ENCODE measurements around the gene IL1B.

The IL1B gene

DNA sequence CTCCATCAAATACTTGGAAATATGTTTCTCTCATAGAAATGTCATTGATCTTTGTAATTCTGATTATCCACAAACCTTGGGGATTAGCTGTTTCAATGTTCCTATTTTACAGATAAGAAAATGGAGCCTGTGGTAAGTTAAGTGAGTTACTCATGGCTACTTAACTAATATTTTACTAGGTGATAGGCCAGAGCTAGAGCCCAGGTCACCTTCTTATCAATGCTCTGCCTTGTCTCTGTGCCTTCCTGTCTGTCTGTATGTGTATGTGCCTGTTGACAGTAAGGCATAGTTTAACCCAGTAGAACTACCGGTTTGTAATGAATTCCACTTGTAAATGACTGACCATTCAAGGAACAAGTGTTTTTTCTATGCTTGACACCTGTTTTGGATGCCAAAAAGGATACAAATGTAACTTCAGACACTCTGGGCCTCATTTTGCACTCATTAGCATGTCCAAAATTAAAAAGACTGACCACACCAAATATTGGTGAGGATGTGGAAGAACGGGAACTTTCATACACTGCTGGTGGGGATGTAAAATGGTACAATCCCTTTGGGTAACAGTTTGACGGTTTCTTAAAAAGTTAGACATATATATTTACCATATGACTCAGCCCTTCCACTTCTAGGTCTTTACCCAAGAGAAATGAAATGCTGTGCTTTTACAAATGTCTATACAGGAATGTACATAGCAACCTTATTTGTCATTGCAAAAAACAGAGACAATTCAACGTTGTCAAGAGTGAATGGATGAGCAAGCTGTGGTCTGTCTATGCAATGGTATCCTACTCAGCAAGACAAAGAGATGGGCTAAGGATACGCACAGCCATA is 32.7 kb downstream of the IL1B start:
- DNase-seq, result no peak

DNA sequence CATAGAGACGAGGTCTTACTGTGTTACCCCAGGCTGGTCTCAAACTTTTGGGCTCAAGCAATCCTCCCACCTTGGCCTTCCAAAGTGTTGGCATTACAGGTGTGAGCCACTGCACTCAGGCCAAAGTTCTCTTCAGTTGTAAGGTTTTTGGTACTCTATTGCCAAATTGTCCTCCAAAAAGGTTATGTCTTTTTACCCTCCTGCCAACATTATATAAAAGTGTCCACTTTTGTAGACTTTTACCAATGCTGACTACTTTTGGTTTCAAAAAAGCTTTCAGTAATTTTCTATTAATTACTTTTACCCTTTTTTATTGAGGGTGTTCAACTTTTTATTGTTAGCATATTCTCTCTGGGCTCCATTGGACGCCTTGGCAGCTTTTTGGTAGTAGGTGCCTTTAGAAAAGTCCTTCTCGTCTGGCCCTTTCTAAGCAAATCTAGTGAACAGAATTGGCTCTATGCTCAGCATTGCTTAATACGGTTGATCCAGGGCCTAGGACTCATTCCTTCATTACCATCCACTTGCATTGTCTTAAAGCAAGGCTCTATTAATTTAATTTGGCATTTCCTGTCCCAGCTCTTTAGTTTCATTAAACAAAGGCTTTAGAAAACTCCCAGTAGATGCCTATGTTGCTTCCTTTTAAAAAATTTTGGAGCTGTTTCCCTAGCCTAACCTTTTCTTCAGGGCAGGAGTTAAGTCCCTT is 35.5 kb downstream of the IL1B start:
- DNase-seq, result no peak

DNA sequence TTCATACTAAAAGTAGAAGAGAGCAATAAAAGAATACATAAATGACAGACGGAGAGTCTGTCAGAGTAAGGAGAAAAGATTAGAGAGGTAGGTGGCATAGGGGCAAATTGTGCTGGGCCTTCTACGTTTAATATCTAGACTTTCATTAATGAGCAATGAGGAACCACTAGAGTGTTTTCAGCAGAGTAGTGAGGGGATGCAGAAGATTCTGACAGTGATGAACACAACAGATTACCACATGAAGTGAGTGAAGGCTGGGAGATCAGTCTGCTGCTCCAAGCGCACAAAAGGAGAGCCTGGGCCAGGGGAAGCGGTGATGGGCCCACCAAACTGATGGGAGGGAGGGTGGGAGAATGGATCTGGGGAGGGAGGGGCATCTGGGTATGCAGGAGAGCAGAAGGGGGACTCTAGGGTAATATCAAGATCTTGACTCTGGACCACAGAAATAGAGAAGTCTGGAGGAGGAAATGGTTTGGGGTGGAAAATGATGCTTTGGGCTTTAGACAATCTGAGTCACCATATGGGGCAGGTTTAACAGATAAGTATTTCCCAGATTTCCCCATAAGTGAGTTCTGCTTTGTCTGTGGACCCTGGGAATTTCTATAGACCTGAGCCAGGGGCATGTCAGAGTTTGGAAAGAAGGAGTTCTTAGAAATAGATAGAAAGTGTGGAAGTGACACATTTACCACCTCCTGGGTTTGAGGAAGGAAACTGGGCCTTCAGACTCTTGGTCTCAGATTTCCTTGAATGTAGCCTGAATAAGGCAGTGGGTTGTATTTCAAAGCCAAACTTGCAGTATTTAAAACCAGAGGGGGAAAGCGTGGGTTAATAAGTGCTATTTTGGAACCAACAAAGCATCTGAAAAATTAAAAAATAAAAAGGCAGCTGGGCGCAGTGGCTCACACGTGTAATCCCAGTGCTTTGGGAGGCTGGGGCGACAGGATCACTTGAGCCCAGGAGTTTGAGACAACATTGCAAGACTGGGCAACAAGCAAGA is 37.3 kb downstream of the IL1B start:
- no peak for DNase-seq

DNA sequence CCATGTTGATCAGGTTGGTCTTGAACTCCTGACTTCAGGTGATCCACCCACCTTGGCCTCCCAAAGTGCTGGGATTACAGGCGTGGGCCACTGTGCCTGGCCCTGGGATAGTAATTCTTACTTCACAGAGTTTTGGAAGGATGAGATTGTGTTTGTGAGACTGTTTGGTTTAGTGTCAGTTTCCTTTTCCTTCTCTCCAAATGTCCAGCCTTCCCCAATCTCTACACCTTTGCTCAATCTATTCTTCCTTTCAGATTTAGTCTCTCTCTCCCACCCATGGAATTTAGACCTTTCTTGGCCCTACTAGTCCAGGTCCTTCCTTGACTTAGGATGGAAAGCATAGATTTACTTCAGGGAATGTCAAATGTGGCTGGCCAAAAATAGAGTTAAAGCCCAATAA is 40.1 kb downstream of the IL1B start:
- DNase-seq, result no peak

DNA sequence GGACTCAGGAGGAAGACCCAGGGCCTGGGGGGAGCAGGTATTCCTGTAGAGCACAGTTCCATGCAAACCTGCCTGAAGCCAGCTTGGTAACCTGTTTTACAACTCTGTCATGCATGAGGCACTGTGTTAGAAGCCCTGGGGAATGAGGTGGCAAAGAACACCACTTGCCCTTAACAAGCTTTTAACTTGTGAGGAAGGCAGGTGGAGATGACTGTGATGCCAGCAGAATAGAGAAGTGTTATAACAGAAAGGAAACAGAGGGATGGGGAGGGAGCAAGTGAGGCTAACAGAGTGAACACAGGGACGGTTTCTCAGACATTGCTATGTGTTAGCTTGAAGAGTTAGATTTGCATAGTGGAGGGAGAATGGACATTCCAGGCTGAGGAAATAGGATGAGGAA is 40.8 kb downstream of the IL1B start:
- DNase-seq, result no peak

DNA sequence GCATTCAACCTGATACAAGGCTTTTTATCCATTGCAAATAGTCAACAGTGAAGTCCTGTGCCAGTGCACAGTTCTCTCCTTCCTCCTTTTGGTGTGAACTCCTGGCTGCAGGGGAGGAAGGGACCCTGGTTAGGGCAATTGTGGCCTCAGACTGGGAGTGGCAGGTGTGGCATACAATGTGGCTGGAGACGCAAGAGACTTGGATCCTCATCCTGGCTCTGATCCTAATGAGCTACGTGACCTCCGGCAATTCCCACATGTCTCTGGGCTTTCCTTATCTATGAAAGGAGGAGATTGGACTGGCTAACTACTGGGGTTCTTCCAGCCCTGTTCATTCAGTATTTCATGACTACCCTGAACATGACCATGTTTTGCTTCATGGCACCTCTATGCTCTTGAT is 41.7 kb downstream of the IL1B start:
- no peak for DNase-seq

DNA sequence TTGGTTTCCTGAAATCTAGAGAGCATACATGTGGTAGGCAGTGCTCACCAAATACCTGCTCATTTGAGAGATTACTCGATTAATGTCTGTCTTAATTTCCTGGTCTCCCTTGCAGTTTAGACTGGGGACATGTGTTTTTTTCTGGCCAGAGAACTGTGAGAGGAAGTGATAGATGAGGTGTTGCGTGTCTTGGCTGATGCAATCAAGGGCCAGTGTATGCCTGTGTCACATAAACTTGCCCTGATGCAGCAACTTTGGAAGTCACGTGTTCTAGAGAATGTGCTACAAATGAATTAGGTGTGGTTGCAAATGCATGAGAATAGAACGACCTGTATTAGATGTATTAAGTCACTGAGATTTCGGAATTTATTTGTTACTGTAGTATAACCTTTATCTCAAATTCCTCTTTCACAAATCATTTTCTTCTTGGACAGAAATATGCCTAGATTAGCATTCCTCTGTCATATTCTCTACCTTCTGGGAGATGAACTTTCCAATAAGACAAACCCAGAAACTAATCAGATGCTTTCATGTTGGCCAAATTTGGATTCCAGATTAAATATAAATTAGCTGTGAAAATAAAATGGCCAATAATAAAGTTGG is 42.3 kb downstream of the IL1B start:
- DNase-seq, result no peak

DNA sequence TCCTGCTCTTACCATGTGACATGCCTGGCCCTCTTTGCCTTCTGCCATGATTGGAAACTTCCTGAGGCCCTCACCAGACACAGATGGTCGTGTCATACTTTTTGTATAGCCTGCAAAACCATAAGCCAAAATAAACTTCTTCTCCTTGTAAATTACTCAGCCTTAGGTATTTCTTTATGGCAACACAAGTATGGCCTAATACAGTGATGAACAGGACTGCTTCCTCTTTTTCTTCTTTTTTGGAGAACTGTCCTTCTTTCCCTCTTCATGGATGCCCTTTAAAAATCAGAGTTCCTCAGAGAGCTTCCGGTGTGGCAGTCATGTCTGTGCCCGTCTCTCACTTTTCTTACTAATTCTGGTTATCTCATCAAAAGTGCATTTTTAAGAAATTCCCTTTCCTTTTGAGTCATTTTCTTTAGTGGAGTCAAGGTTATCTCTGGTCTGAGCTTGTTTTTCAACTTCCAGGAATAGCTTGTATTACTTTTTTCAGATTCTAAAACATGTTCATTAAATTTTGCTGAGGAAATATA is 43.1 kb downstream of the IL1B start:
- DNase-seq, result no peak

DNA sequence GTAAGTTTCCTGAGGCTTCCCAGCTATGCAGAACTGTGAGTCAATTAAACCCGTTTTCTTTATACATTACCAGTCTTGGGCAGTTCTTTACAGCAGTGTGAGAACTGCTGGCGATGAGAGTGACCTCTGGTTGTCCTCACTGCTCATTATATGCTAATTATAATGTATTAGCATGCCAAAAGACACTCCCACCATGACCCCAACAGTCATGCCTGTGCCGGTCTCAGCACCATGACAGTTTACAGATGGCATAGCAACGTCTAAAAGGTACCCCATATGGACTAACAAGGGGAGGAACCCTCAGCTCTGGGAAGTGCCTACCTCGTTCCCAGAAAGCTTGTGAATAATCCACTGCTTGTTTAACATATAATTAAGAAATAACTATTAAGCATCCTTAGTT is 44.2 kb downstream of the IL1B start:
- no peak for DNase-seq

DNA sequence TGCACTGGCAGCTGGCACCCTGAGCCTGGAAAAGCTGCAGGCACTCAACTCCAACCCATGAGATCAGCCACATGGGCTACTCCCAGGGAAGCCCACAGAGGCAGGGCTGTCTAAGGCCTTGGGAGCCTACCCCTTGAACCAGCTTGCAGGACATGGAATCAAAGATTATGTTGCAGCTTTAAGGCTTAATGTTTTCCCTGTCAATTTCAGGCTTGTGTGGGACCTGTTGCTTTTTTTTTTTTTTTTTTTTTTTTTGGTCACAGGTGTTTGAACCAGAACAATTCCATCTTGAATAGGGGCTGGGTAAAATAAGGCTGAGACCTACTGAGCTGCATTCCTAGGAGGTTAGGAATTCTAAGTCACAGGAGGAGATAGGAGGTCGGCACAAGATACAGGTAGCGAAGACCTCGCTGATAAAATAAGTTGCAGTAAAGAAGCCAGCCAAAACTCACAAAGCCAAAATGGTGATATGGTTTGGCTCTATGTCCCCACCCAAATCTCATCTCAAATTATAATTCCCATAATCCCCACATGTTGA is 44.8 kb downstream of the IL1B start:
- DNase-seq, result no peak

DNA sequence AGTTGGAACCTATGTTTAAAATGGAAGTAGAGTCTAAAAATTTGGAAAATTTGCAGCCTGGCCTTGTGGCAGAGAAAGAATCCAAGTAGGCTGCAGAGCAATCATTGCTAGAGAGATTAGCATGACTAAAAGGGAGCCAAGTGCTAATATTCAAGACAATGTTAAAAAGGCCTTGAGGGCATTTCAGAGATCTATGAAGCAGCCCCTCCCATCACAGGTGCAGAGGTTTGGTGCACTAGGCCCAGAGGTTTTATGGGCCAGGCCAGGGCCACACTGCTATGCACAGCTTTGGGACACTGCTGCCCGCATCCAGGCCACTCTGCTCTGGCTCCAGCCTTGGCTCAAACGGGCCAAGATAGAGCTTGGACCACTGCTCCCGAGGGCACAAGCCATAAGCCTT is 45.6 kb downstream of the IL1B start:
- DNase-seq, result no peak

DNA sequence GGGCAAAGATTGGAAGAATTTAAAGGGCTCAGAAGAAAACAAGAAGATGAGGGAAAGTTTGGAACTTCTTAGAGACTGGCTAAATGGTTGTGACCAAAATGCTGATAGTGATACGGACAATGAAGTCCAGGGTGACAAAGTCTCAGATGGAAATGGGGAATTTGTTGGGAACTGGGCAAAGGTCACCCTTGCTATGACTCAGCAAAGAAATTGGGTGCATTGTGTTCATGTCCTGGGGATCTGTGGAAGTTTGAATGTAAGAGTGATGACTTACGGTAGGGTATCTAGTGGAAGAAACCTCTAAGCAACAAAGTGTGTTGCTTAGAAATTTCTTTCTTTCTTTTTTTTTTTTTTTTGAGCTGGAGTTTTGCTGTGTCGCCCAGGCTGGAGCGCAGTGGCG is 46.3 kb downstream of the IL1B start:
- no peak for DNase-seq

DNA sequence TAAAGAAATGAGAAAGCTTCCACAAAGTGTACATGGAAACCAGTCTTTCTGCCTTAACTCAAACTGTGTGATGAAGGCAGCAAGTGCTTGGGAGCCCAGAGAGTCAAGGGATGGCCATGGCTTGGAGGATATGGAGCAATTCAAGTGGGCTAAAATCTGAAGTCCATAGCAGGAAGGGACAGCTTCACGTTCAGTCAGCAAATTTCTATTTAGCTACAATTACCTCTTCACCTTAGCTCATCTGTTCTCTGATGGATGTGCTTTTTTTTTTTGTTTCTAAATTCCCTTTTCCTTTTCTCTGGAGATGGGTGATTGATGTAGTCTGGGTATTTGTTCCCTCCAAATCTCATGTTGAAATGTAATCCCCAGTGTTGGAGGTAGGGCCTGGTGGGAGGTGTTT is 47.4 kb downstream of the IL1B start:
- no peak for DNase-seq

DNA sequence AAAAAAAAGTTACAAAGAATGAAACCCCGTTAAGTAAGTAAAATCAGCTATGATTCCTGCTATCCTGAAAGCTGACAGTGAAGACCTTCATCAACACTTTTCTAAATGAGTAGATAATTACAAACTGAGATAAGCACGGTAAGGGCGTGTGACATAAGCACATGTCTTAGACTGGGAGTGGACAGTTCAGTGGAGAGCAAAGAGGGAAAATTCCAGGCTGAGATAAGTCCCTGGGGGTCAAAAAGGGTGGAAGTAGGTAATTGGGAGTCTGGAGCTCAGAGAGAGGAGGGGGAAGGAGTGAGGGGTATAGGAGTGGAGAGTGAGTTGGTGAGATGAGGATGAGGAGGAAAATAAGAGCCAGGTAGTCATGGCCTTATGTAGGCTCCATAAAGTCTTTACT is 47.9 kb downstream of the IL1B start:
- no peak for DNase-seq

DNA sequence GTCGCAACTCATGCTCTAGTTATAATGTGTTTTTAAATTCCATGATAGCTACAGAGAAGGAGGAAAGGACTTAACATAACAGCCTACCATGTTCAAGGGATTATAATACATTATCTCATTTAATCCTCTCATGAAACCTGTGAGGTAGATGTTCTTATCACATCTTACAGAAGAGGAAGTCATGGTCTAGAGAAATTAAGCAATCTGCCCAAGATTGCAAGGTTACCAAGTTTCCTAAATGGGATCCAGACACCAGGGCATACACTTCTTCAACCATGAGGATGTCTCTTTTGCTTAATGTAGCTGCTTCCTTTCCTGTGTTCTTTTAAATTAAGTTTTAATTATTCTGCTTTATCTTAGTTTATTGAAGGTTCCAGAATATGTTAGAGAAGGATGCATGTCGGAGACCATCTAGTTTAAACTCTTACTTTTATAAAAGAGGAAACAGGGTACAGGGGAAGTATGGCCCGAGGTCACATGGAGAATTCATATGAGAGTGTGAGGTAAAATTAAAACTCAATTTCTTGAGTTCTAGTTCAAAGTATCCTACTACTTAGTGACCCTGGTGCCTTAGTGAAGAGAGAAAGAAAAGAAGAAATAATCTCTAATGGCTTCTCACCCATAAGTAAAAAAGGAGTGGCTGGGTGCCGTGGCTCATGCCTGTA is 48.7 kb downstream of the IL1B start:
- DNase-seq, result no peak

DNA sequence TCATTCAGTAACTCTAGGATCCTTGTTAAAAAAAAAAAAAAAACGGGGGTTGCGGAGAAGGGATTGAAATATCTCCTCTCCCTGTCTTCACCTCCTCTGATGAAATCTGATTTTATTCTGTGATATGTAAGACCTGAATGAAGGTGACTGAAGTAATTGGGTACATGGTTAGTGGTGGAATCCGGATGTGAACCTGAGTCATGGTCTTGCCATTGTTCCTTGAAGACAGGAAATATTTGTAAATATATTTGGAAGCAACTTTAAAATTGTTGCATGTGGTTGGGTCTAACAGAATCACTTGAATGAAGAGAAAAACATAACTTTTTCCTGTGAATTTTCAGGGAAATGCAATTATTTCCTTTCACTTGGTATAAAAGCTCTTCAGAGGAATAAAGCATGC is 49.3 kb downstream of the IL1B start:
- no peak for DNase-seq

DNA sequence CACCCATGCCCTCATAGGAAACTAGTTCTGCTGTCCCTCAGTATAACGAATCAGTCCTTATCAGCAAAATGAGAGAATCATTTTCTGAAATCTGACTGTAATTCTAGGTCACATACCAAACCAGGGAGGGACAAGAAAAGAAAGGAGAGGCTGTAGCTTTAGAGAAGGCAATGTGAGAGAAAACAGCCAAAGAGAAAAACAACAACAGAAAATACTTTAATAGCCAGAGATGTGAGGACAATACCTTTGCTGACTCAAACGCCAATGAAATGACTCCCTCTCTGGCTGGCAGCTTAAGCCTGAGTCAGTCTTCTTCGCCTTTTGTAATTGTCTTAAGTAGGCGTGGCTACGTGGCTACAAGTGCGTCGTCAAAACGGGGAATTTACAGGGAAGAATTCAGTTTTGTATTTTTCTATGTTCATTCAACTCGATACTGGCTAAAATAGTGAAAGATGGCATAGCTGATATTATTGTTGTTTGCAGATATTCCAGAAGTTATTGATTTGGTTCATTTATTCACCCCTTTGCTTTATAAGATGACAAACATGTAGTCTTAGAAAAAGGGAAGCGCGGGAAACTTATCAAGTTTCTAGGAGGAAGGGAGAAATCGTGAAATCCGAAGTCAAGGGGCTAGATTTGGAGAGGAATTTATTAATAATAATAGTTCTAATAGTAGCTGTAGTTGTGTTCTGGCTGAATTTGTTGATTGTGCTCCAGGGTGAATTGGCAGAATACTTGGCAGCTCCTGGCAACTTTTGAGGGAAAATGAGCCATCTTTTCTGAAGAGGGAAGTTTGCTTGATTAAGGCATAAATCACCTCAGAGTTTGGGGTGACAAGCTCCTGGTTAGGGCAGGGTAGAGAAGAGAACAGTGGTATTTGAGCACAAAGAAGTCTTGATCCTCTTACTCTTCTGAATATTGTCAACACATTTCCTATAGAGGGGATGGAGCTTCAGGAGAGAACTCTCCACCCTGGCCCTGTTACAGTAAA is 52.1 kb downstream of the IL1B start, which contains the start of gene IL1A:
IL1A (minus strand) TSS at position 295 of the 991 bp plus-strand sequence. CDS start 723 bp downstream, outside the sequence.
- DNase-seq, result no peak

DNA sequence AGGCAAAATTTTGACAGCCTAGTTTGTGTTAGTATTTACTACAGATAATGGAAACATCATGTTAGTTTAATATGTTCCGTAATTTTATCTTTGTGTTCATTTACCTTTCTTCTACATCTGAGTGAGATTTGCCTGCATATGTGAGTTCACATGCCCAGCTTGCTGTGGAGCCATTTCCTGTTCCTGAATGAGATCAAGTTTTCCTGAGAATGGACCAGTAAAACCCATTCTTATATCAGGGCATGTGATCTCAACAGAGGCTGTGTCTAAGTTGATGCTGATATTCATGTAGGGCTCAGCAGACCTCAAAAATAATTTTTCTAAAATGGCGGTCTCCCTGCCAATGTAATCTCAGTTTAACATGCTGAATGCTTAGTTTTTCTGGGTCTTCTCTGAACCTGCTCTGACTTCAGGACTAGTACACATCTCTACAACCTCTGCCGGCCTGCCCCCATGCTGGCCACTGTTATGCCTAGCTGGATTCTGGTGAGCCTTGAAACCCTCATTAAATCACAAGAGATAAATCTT is 53.3 kb downstream of the IL1B start:
- DNase-seq, result no peak

DNA sequence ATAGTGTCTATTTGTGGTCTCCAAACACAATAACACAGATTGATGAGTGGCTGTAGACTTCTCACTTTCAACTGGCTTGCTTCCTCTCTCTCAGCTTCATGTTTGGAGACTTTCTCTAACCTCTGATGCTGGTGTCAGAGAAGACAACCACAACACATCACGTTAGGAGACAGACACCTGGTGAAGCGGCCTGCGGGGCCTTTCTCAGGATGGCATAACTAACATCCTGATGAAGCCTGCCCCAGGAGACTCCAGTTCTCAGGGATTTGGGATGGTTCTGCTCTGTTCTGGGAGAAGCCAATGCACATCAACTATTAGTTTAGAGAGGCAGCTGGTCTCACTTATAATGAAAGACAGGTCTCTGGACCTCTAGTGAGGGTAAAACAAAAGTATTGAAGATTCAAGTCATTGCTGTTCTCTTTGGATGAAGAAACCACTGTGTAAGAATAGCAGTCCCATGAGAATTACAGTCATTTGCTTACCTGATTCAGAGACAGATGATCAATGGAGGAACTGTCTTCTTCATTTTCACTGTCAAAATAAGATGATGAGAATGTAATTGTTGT is 54.3 kb downstream of the IL1B start:
- DNase-seq, result no peak

Data from NCI-H2171 treated with DMSO at 0.1 percent for 48 hours (cell line).